HepG2 (cell line): ENCODE data around the gene VPS9D1. TPM values are rescaled to one million over a fixed set of nuclear protein-coding genes. Genes with fewer than 3 reads are reported as not detected.
A peak's percentile ranks its signal among the peaks of the same experiment; 100 is the strongest.

Experiments
- AKNA ChIP-seq: sonication (generic); formaldehyde crosslinking; IDR thresholded peaks from 2 replicates; pipeline ENCODE4 v1.4.0; 2020; ENCODE audit warnings: missing genetic modification reagents, borderline replicate concordance
- CENPX ChIP-seq: sonication (generic); formaldehyde crosslinking; IDR thresholded peaks from 2 replicates; pipeline ENCODE4 v1.9.0; 2021; ENCODE audit warnings: mild to moderate bottlenecking, missing genetic modification reagents, moderate library complexity
- DNMT3B ChIP-seq: conservative IDR thresholded peaks from 2 replicates; pipeline ENCODE4 v1.6.1; 2016; ENCODE audit warnings: missing biosample characterization, control low read depth
- FOSL2 ChIP-seq: sonication (generic); formaldehyde crosslinking; IDR thresholded peaks from 2 replicates; pipeline ENCODE4 v1.4.0; 2020; ENCODE audit warnings: missing genetic modification reagents
- HMG20B ChIP-seq: conservative IDR thresholded peaks from 2 replicates; pipeline ENCODE4 v1.6.1; 2016; ENCODE audit warnings: missing genetic modification reagents, missing compliant biosample characterization
- HOXA7 ChIP-seq: sonication (generic); formaldehyde crosslinking; IDR thresholded peaks from 2 replicates; pipeline ENCODE4 v1.8.1; 2022; ENCODE audit warnings: mild to moderate bottlenecking, missing genetic modification reagents, moderate library complexity
- IKZF5 ChIP-seq: IDR thresholded peaks from 2 replicates; pipeline ENCODE4 v1.6.1; 2018; ENCODE audit warnings: missing genetic modification reagents, mild to moderate bottlenecking, missing compliant biosample characterization
- ISX ChIP-seq: sonication (generic); formaldehyde crosslinking; conservative IDR thresholded peaks from 2 replicates; pipeline ENCODE4 v1.5.0; 2020; ENCODE audit warnings: missing genetic modification reagents
- MAZ ChIP-seq, 2 experiments: sonication (generic) in 1 of 2; formaldehyde crosslinking in 1 of 2; IDR thresholded peaks; 2 replicates each; pipeline versions ENCODE4 v1.5.0 to v1.6.1; 2012 to 2020; ENCODE audit warnings: low read depth in 2 of 2, mild to moderate bottlenecking in 2 of 2, borderline replicate concordance in 1 of 2, improper control_type of control experiment in 1 of 2, low read length in 1 of 2, missing genetic modification reagents in 1 of 2, moderate library complexity in 1 of 2
- NCOA5 ChIP-seq: sonication (generic); formaldehyde crosslinking; IDR thresholded peaks from 2 replicates; pipeline ENCODE4 v1.4.0; 2020; ENCODE audit warnings: missing genetic modification reagents
- RBM22 ChIP-seq: fragments of 200-400 bp; formaldehyde crosslinking; optimal IDR thresholded peaks from 2 replicates; pipeline ENCODE3; 2017; ENCODE audit warnings: mild to moderate bottlenecking, low read length, moderate library complexity
- RFX5 ChIP-seq: IDR thresholded peaks from 2 replicates; pipeline ENCODE4 v1.6.1; 2011; ENCODE audit warnings: low read depth, low read length, improper control_type of control experiment
- SSRP1 ChIP-seq: IDR thresholded peaks from 2 replicates; pipeline ENCODE4 v1.6.1; 2016; ENCODE audit warnings: control low read depth
- TBP ChIP-seq: sonication (generic); formaldehyde crosslinking; IDR thresholded peaks from 2 replicates; pipeline ENCODE4 v1.5.0; 2020; ENCODE audit warnings: missing genetic modification reagents
- TFDP1 ChIP-seq: IDR thresholded peaks from 2 replicates; pipeline ENCODE4 v1.6.1; 2016; ENCODE audit warnings: missing compliant biosample characterization, missing genetic modification reagents, borderline replicate concordance
- ZFAT ChIP-seq: sonication (generic); formaldehyde crosslinking; conservative IDR thresholded peaks from 2 replicates; pipeline ENCODE4 v1.8.1; 2023; ENCODE audit warnings: missing genetic modification reagents, inconsistent platforms
- ZKSCAN8 ChIP-seq: IDR thresholded peaks from 2 replicates; pipeline ENCODE4 v1.6.1; 2016; ENCODE audit warnings: borderline replicate concordance, missing genetic modification reagents, missing compliant biosample characterization
- ZNF24 ChIP-seq: fragments of 450-650 bp; IDR thresholded peaks from 2 replicates; pipeline ENCODE4 v1.6.1; 2017; ENCODE audit warnings: antibody characterized with exemption, mild to moderate bottlenecking
- ZNF264 ChIP-seq: sonication (generic); formaldehyde crosslinking; IDR thresholded peaks from 2 replicates; pipeline ENCODE4 v1.4.0; 2020; ENCODE audit warnings: missing genetic modification reagents
- ZNF513 ChIP-seq: sonication (generic); formaldehyde crosslinking; conservative IDR thresholded peaks from 2 replicates; pipeline ENCODE4 v1.5.0; 2020; ENCODE audit warnings: missing genetic modification reagents
- ZNF547 ChIP-seq: sonication (generic); formaldehyde crosslinking; IDR thresholded peaks from 2 replicates; pipeline ENCODE4 v1.5.1; 2020; ENCODE audit warnings: mild to moderate bottlenecking, missing genetic modification reagents
- polyA plus RNA-seq, 8 experiments: library from polyadenylated mRNA; depleted of rRNA in 3 of 8; stranded (reverse) in 7 of 8; unstranded in 1 of 8; fragments of >200 nt; fragmentation: Illumina TruSeq in 4 of 8; extraction: Trizol in 4 of 8; gene quantifications; 2 replicates each; pipeline versions ENCODE4 v1.2.1 to v1.2.3, GENCODE V29; 2011 to 2016; ENCODE audit warnings: low read depth in 4 of 8, missing spikeins in 1 of 8, mixed read lengths in 1 of 8; ENCODE audit not compliant: insufficient read depth in 1 of 8
- total RNA-seq, 5 experiments: library from RNA; depleted of rRNA; stranded (reverse); fragments of >200 nt; fragmentation: Illumina TruSeq; extraction: Trizol; gene quantifications; 2 replicates each; pipeline ENCODE4 v1.2.3, GENCODE V29; 2016; ENCODE audit warnings: low read depth in 1 of 5

VPS9D1 gene
- total and polyA plus RNA-seq, 2 of the 13 experiments (the other 11 are each of a cell fraction or from before 2014, with no cell fraction given), result 10.1 to 13.2 TPM

- TF ChIP-seq ZNF513 (CRISPR knock-in tag), result peak; percentile 84; the same call in 1 of the 2 replicates
- peak; percentile 31; the same call in 1 of the 2 replicates for TF ChIP-seq ZKSCAN8 (CRISPR knock-in tag)
- 0 out of 2 replicates have a peak, but pooled peaks have one; percentile 29 for TF ChIP-seq HMG20B (CRISPR knock-in tag)
- TF ChIP-seq FOSL2 (CRISPR knock-in tag), result peak; percentile 33; the same call in 1 of the 2 replicates
- 0 out of 2 replicates have a peak, but pooled peaks have one; percentile 35 for TF ChIP-seq AKNA (CRISPR knock-in tag)
- peak; percentile 59 for TF ChIP-seq IKZF5 (CRISPR knock-in tag)
- no peak; the same call in 1 of the 2 replicates for TF ChIP-seq ISX (CRISPR knock-in tag)
- peak; percentile 57 for TF ChIP-seq MAZ (IDR thresholded peaks at IDR 0.05; ENCODE audit: borderline replicate concordance, low read depth, low read length)
- peak; percentile 66; the same call in 1 of the 2 replicates for TF ChIP-seq MAZ (CRISPR knock-in tag; IDR thresholded peaks at IDR 0.05; ENCODE audit: low read depth)
- no peak for TF ChIP-seq RFX5
- TF ChIP-seq NCOA5 (CRISPR knock-in tag), result no peak
- TF ChIP-seq ZNF547 (CRISPR knock-in tag), result peak; percentile 92
- TF ChIP-seq SSRP1 (CRISPR knock-in tag), result no peak
- no peak for TF ChIP-seq ZNF24
- no peak for TF ChIP-seq ZNF264 (CRISPR knock-in tag)
- no peak for TF ChIP-seq HOXA7
- no peak for TF ChIP-seq RBM22
- no peak; the same call in 1 of the 2 replicates for TF ChIP-seq TBP (CRISPR knock-in tag)
- TF ChIP-seq TFDP1 (CRISPR knock-in tag), result peak; percentile 91
- TF ChIP-seq CENPX (CRISPR knock-in tag), result no peak
- TF ChIP-seq DNMT3B, result no peak
- 0 out of 2 replicates have a peak, but pooled peaks have one; percentile 10 for TF ChIP-seq ZFAT (CRISPR knock-in tag)
These were observed 63.1 kb downstream of the VPS9D1 start, which contains the start of the genes CHMP1A and SPATA33 (continued) for GRCh38 chr16:89657442-89658220.
